IPS-18c (cell line): ENCODE data around the gene PGAM2.

Experiments
- H3K4me3 ChIP-seq: 2 replicates; pipeline ENCODE4 v1.7.0; 2013; ENCODE audit warnings: low read depth, mild to moderate bottlenecking, low read length, moderate library complexity; ENCODE audit not compliant: insufficient read depth
- H3K9me3 ChIP-seq: one replicate; pipeline ENCODE4 v1.6.1; 2013; ENCODE audit warnings: mild to moderate bottlenecking, low read length, moderate library complexity; ENCODE audit not compliant: control insufficient read depth, insufficient read depth

Gene PGAM2

GRCh38 chr7:44075296-44076075 is 10.1 kb upstream of the PGAM2 start:
- no peaks in the 10 kb centered on the region for H3K9me3 ChIP-seq
- no peak overlapping the region for H3K4me3 ChIP-seq

DNA sequence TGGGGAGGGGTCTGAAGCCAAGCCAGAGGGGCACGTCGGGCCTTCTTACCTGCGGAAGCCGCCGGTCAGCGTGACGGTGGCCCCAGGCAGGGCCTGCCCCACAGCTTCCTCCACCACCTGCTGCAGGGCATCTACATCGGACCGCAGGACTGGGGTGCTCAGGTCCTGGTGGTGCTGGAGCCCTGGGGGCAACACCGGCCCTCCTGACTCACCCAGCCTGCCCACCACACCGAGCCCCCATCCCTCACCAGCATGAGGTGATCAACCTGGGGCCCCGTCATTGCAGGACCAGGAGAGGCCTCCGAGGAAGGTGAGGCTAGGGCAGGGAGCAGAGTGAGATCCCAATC is 9.0 kb upstream of the PGAM2 start:
- H3K4me3 ChIP-seq: no peak overlapping the region
- no peaks in the 10 kb centered on the region for H3K9me3 ChIP-seq

DNA sequence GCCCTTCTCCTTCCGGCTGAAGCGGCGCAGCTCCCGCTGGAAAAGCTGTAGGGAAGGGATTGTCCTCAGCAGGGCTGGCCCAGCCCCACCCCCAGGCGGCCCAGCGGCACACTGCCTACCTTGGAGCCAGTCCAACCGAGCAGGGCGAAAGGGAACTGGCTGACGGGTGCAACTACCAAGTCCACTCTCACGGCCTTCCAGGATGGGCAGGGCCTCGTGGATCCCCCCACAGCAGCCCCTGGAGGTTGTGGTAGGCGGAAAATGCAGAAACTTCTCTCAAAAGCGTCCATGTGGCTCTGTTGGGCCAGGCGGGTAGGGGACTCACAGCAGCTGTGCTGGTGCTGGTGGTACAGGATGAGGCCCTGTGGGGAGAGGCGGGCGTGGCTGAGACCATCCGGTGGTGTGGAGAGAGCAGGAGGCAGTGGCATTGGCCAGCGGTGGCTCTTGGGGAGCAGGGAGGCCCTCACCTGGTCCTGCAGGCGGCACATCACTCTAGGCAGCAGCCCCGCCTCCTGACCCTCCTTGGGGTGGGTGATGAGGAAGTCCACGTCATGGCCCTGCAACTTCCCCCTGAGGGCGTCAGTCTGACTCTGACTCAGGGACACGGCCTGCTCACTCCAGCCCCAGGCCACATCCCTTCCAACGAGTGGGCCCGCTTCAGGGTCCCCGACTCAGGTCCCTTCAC is 8.4 kb upstream of the PGAM2 start:
- Histone ChIP-seq H3K9me3 (no peaks in the 10 kb centered on the region), H3K4me3 (no peak overlapping the region)

DNA sequence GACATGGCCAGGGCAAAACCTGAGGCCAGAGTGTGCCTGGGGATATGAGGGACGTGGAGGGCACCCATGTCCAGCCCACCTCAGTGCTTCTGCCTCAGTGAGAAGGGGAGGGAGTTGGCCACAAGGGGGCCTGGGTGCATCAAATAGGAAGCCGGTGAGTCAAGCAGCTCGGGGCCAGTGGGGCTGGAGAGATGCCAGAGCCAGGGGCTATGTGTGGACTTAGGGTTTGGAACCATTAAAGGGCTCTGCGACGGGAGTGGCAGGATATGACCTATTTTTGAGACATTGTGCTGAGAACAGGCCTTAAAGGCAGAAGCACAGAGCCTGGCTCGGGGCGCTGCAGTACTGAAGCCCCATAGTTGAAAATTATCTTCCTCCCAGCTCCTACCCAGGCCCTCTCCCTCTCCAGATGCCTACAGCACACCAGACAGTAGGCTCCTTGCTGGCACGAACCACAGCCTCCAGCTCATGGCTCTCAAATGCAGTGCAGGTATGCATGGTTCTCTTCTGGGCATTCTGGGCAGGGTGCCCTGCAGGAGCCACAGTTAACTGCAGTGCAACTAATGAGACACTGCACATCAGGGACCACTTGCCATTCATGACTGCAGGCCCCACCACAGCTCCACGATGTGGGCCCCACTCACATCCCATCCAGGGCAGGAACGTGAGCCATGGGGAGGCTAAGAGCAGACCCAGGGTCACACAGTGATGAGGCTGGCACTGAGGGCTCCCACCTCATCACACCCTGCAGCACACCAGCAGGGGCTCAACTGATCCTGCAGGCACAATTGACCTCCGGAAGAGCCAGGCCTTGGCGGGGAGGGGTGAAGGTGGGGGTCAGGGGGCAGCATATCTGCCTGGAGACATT is 7.2 kb upstream of the PGAM2 start:
- Histone ChIP-seq H3K4me3 (no peak overlapping the region), H3K9me3 (no peaks in the 10 kb centered on the region)

GRCh38 chr7:44071726-44072363 is 6.5 kb upstream of the PGAM2 start:
- no peaks in the 10 kb centered on the region for H3K9me3 ChIP-seq
- H3K4me3 ChIP-seq: no peak overlapping the region

GRCh38 chr7:44068054-44068453 is 2.7 kb upstream of the PGAM2 start:
- Histone ChIP-seq H3K4me3 (no peak overlapping the region), H3K9me3 (no peaks in the 10 kb centered on the region)

DNA sequence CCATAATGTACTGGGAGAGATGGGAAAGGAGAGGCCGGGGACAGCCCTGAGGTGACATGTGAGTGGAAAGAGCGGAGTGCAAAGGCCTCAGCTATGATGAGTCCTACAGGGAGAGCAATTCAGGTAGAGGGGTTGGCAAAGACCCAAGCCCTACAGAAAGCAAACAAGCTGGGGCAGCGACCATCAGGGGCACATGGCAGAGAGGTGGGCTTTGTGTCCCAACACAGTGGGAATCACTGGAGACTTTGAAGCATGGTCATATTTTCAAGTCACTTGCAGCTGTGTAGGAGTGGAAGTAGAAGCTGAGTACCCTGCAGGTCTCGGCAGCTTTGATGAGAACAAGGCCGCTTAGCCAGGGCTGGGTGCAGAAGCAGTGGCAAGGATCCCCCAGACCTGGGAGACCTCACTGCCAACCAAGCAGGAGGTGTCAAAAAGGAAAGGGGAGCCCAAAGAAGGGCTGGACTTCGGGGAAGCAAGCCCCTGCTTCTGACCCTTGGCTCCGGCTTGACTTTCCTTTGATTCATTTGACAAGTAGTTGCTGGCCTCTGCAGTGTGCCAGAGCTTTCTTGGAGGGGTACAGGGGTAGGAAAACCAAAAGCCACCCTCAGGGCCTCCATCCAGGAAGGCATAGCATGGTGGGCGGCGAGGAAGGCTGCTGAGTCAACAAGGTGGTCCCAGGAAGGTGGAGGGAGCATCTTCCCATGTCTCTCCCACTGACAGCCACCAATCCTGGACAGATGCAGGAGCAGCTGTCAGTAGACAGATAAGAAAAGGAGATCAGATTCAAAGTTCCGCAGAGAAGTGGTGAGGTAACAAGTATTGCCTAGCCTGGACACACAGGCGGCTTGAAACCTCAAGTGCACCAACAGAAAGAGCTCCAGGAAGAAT is 1.9 kb upstream of the PGAM2 start:
- Histone ChIP-seq H3K9me3 (no peaks in the 10 kb centered on the region), H3K4me3 (no peak overlapping the region)

DNA sequence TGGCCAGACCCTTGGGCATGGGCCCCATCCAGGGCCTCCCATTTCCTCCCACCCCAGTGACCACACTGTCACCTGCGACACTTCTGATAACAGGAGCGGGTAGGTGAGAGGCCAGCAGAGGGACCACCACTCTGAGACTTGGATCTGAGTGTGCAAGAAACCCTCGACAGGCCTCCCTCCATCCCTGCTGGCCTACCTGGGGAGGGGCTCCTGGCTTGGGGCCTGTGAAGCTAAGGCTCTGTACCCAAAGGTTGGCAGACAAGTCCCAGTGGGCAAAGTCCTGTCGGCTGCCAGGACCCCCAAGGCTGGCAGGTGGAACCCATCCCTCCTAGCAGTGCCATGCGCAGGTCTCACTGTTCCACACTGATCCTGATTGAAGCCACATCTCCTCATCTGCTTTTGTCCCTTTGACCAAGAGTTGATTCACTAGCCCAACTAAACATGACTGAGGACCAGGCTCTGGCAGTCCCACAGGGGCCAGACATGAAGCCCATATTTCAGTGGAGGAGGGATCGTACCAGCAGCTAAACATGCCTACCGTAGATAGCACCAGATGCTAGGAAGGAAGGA is 1.2 kb upstream of the PGAM2 start:
- H3K4me3 ChIP-seq: peak overlapping the region; percentile 15; the same call in 1 of the 2 replicates

GRCh38 chr7:44066111-44066460 is 719 bp upstream of the PGAM2 start:
- no peak overlapping the region for H3K4me3 ChIP-seq
- H3K9me3 ChIP-seq: no peaks in the 10 kb centered on the region

More for the DNA sequence above, 1.2 kb upstream of the PGAM2 start:
- no peaks in the 10 kb centered on the region for H3K9me3 ChIP-seq

GRCh38 chr7:44064791-44065430 is 456 bp downstream of the PGAM2 start:
- Histone ChIP-seq H3K4me3 (no peak overlapping the region; the same call in 1 of the 2 replicates), H3K9me3 (no peaks in the 10 kb centered on the region)

GRCh38 chr7:44063894-44064651 is 1.3 kb downstream of the PGAM2 start:
- H3K4me3 ChIP-seq: peak overlapping the region; percentile 34
- H3K9me3 ChIP-seq: no peaks in the 10 kb centered on the region

GRCh38 chr7:44063547-44063893 is 1.8 kb downstream of the PGAM2 start:
- Histone ChIP-seq H3K9me3 (no peaks in the 10 kb centered on the region), H3K4me3 (peak overlapping the region; percentile 34)

DNA sequence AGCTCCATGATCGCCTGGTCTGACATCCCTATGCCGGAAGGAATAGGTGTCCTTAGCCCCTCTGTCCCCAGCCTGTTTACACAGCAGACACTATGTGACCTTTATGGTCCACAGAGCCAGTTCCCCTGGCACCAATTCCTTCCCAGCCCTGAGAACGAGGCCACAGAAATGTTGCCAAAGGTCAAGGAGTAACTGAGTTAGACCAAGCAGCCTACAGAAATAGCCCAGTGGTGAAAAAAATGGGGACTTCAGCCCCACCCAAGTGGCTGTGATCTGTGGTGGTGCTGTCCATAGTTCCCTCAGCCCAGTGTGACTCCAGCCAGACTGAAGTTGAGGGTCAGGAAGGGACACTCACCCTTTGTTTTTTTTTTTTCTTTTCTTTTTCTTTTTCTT is 2.5 kb downstream of the PGAM2 start:
- Histone ChIP-seq H3K4me3 (no peak overlapping the region), H3K9me3 (no peaks in the 10 kb centered on the region)

DNA sequence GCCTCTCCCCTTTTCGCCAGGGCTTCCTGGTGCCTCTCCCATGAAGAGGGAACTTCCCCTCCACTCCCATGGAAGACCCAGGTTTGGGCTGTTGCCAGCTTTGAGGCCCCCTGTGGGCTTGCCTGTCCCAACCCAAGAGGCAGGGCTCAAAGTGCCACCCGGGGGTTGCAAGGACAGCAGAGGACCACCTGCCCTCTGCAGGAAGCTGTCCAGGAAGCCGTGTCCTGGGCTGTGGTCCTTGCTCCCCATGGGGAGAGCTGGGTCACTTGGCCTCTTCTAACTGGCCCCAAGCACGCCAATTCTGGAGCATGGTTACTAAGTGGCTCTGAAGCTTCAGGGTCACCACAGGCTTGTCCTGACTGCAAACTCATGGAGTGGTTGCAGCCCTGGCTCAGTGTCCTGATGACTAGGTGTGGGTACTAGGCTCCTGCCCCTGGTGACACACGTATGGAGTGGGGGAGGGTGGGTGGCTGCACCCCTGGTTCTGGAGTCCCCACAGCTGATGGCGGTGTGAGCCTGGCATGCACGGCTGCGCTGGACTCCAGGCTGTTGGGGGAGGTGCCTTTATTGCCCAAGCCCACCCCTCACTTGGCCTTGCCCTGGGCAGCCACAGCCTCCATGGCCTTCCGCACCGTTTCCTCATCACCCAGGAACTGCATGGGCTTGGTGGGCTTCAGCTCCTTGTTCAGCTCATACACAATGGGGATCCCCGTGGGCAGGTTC is 3.0 kb downstream of the PGAM2 start:
- H3K9me3 ChIP-seq: no peaks in the 10 kb centered on the region
- H3K4me3 ChIP-seq: no peak overlapping the region

- no peak overlapping the region for H3K4me3 ChIP-seq
Measured at GRCh38 chr7:44061645-44062179, 3.7 kb downstream of the PGAM2 start.

More at GRCh38 chr7:44061645-44062179, 3.7 kb downstream of the PGAM2 start:
- H3K9me3 ChIP-seq: no peaks in the 10 kb centered on the region
